ENCODE data around the gene IFNGR2.

DNA sequence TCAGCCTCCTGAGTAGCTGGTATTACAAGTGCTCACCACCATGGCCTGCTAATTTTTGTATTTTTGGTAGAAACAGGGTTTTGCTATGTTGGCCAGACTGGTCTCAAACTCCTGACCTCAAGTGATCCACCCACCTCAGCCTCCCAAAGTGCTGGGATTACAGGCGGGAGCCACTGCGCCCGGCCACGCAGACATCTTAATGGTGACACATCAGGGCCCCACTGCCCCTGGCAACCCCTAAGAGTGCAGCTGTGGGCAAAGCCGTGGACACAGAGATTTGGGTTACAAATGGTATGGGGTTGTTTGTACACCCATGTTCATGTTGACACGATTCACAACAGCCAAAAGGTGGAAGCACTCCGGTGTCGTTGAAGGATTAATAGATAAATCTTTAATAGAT, 29.8 kb downstream of the IFNGR2 start:
- TF ChIP-seq PHF8 (IDR thresholded peaks at IDR 0.05; ENCODE audit: borderline replicate concordance, low read depth) (no peak), SMC3 (IDR thresholded peaks at IDR 0.05) (no peak)
- TF ChIP-seq, protein P1, sequence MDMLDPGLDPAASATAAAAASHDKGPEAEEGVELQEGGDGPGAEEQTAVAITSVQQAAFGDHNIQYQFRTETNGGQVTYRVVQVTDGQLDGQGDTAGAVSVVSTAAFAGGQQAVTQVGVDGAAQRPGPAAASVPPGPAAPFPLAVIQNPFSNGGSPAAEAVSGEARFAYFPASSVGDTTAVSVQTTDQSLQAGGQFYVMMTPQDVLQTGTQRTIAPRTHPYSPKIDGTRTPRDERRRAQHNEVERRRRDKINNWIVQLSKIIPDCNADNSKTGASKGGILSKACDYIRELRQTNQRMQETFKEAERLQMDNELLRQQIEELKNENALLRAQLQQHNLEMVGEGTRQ (IDR thresholded peaks at IDR 0.05), result no peak
- TF ChIP-seq, protein P2, sequence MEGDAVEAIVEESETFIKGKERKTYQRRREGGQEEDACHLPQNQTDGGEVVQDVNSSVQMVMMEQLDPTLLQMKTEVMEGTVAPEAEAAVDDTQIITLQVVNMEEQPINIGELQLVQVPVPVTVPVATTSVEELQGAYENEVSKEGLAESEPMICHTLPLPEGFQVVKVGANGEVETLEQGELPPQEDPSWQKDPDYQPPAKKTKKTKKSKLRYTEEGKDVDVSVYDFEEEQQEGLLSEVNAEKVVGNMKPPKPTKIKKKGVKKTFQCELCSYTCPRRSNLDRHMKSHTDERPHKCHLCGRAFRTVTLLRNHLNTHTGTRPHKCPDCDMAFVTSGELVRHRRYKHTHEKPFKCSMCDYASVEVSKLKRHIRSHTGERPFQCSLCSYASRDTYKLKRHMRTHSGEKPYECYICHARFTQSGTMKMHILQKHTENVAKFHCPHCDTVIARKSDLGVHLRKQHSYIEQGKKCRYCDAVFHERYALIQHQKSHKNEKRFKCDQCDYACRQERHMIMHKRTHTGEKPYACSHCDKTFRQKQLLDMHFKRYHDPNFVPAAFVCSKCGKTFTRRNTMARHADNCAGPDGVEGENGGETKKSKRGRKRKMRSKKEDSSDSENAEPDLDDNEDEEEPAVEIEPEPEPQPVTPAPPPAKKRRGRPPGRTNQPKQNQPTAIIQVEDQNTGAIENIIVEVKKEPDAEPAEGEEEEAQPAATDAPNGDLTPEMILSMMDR (IDR thresholded peaks at IDR 0.05), result no peak
